ENCODE data around the gene GUCY1A1. TPM values are rescaled to one million over a fixed set of nuclear protein-coding genes. Genes with fewer than 3 reads are reported as not detected.
"Not testable (repeated sequence)": the region's sequence is repeated elsewhere in the genome, so short reads cannot be mapped to it uniquely, and the experiment has no call there.

The GUCY1A1 gene
- total RNA-seq, 2 donors from 2014 or later = 7.6 to 20.0 TPM

- 65 to 67% methylated on average over 2 of the region's 2 CpGs for WGBS, 2 donors
- intact Hi-C loops (cut with DNase I) = no loop called here
- DNase-seq (no peak), ATAC-seq (no peak)
- H3K36me3 ChIP-seq (replicated peaks in 1 of 2; ENCODE audit: insufficient read depth in 1 of 2, low read depth in 2 of 2) = no peaks in the 10 kb centered on the region
- H3K4me1 ChIP-seq = no peaks in the 10 kb centered on the region
- H3K4me3 ChIP-seq = no peak overlapping the region
- no peaks in the 10 kb centered on the region for H3K27me3 ChIP-seq
- TF ChIP-seq POLR2A (IDR thresholded peaks at IDR 0.05) = no peak
- TF ChIP-seq, protein P1, sequence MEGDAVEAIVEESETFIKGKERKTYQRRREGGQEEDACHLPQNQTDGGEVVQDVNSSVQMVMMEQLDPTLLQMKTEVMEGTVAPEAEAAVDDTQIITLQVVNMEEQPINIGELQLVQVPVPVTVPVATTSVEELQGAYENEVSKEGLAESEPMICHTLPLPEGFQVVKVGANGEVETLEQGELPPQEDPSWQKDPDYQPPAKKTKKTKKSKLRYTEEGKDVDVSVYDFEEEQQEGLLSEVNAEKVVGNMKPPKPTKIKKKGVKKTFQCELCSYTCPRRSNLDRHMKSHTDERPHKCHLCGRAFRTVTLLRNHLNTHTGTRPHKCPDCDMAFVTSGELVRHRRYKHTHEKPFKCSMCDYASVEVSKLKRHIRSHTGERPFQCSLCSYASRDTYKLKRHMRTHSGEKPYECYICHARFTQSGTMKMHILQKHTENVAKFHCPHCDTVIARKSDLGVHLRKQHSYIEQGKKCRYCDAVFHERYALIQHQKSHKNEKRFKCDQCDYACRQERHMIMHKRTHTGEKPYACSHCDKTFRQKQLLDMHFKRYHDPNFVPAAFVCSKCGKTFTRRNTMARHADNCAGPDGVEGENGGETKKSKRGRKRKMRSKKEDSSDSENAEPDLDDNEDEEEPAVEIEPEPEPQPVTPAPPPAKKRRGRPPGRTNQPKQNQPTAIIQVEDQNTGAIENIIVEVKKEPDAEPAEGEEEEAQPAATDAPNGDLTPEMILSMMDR (IDR thresholded peaks at IDR 0.05) = no peak
- no peaks in the 10 kb centered on the region for H3K9me3 ChIP-seq
- H3K27ac ChIP-seq = no peak overlapping the region
Measured at GRCh38 chr4:155646001-155646400, 20.6 kb upstream of the GUCY1A1 start.

DNA sequence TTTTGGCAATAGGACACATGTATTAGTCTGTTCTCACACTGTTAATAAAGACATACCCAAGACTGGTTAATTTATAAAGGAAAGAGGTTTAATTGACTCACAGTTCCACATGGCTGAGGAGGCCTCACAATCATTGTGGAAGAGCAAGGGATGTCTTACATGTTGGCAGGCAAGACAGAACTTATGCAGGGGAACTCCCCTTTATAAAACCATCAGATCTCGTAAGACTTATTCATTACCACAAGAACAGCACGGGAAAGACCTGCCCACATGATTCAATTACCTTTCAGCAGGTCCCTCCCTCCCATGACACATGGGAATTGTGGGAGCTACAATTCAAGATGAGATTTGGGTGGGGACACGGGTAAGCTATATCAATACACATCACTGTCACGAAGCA is 15.9 kb upstream of the GUCY1A1 start:
- H3K36me3 ChIP-seq (replicated peaks in 1 of 2; ENCODE audit: insufficient read depth in 1 of 2, low read depth in 2 of 2); H3K9me3 ChIP-seq; H3K4me3 ChIP-seq; H3K27ac ChIP-seq; intact Hi-C loops (cut with DNase I); ATAC-seq; H3K27me3 ChIP-seq; DNase-seq; H3K4me1 ChIP-seq: not testable (repeated sequence)
- 77 to 83% methylated on average over 4 of the region's 4 CpGs for WGBS, 2 donors

DNA sequence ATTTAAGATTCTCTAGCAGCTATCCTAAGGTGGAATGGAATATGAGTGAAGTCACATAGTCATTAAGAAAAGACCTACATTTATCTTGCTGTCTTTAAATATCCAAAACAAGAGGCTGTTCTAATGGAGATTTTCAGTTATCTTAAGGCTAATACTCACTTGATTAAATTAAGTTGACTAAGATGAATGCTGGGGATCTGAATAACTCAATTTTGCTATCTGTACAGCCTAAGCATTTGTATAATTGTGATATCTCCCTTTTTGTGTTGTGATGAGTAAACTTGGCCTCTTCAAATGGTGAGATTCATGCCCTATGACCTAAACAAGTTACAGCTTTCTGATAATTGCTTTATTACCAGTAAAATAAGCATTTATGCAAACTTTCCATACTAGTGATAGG is 13.6 kb upstream of the GUCY1A1 start:
- DNase-seq (no peak), ATAC-seq (no peak)
- intact Hi-C loops (cut with DNase I) = no loop called here
- Histone ChIP-seq H3K27ac (no peak overlapping the region), H3K4me1 (no peaks in the 10 kb centered on the region), H3K4me3 (no peak overlapping the region), H3K27me3 (no peaks in the 10 kb centered on the region), H3K9me3 (no peaks in the 10 kb centered on the region), H3K36me3 (replicated peaks in 1 of 2; ENCODE audit: insufficient read depth in 1 of 2, low read depth in 2 of 2) (no peaks in the 10 kb centered on the region)
- TF ChIP-seq POLR2A (IDR thresholded peaks at IDR 0.05) = no peak
- TF ChIP-seq, protein P1 (IDR thresholded peaks at IDR 0.05) = no peak

GRCh38 chr4:155656025-155656424 is 10.6 kb upstream of the GUCY1A1 start:
- Histone ChIP-seq H3K9me3 (no peaks in the 10 kb centered on the region), H3K36me3 (replicated peaks in 1 of 2; ENCODE audit: insufficient read depth in 1 of 2, low read depth in 2 of 2) (no peaks in the 10 kb centered on the region), H3K27me3 (no peaks in the 10 kb centered on the region), H3K4me1 (no peaks in the 10 kb centered on the region), H3K27ac (no peak overlapping the region), H3K4me3 (no peak overlapping the region)
- intact Hi-C loops (cut with DNase I) = no loop called here
- whole genome bisulfite sequencing, 2 donors = 68 to 73% methylated on average over 4 of the region's 4 CpGs
- DNase-seq (no peak), ATAC-seq (no peak)
- TF ChIP-seq, protein P1 (IDR thresholded peaks at IDR 0.05) = no peak
- TF ChIP-seq POLR2A (IDR thresholded peaks at IDR 0.05) = no peak

- Histone ChIP-seq H3K27me3 (no peaks in the 10 kb centered on the region), H3K27ac (no peak overlapping the region), H3K36me3 (replicated peaks in 1 of 2; ENCODE audit: insufficient read depth in 1 of 2, low read depth in 2 of 2) (no peaks in the 10 kb centered on the region), H3K9me3 (no peaks in the 10 kb centered on the region), H3K4me1 (no peaks in the 10 kb centered on the region), H3K4me3 (no peak overlapping the region)
- no peak for ATAC-seq
- DNase-seq = no peak
- TF ChIP-seq, protein P1 (IDR thresholded peaks at IDR 0.05) = no peak
- TF ChIP-seq POLR2A (IDR thresholded peaks at IDR 0.05) = no peak
- intact Hi-C loops (cut with DNase I) = no loop called here
Measured at GRCh38 chr4:155657169-155657568, 9.5 kb upstream of the GUCY1A1 start.
